Anterior cingulate cortex (tissue), 58 donors: Measurements from ENCODE around the gene DAGLA.
"Not testable (repeated sequence)": the region's sequence is repeated elsewhere in the genome, so short reads cannot be mapped to it uniquely, and the experiment has no call there.

Experiments
- DNase-seq, 58 donors: peaks; one replicate each; lab custom pipeline; 2025; lab: John Stamatoyannopoulos, UW

The DAGLA gene

DNA sequence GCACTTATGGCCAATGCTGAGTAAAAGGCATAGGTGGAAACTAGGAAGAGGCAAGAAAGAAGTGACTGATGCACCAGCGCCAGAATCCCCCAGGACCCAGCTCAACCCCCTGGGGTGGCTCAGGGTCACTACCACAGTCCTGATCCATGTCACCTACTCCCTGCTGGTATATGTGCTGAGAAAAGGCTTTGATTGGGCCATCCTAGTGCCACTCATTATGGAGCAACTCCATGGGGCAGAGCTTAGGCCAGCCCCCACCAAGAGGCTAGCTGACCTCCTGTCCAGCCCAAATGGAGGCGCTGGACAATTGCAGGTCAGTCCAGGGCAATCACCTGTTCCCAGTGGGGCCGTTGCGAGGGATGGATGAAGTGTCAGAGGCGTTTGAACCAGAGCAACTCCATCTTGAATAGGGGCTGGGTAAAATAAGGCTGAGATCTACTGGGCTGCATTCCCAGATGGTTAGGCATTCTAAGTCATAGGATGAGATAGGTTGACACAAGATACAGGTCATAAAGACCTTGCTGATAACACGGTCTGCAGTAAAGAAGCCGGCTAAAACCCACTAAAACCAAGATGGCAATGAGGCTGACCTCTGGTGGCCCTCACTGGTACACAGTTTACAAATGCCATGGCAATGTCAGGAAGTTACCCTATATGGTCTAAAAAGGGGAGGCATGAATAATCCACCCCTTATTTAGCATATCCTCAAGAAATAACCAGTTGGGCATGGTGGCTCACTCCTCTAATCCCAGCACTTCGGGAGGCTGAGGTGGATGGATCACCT lies 20.6 kb upstream of the DAGLA start:
- DNase-seq, result no peak

DNA sequence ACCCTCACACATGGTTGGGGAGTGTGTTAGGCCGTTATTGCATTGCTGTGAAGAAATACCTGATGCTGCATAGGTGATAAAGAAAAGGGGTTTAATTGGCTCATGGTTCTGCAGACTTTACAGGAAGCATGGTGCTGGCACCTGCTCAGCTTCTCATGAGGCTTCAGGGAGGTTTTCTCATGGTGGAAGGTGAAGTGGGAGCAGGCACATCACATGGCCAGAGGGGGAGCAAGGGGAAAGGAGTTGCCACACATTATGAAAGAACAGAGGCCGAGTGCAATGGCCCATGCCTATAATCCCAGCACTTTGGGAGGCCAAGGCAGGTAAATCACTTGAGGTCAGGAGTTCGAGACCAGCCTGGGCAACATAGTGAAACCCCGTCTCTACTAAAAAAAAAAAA lies 19.2 kb upstream of the DAGLA start:
- not testable (repeated sequence) for DNase-seq

DNA sequence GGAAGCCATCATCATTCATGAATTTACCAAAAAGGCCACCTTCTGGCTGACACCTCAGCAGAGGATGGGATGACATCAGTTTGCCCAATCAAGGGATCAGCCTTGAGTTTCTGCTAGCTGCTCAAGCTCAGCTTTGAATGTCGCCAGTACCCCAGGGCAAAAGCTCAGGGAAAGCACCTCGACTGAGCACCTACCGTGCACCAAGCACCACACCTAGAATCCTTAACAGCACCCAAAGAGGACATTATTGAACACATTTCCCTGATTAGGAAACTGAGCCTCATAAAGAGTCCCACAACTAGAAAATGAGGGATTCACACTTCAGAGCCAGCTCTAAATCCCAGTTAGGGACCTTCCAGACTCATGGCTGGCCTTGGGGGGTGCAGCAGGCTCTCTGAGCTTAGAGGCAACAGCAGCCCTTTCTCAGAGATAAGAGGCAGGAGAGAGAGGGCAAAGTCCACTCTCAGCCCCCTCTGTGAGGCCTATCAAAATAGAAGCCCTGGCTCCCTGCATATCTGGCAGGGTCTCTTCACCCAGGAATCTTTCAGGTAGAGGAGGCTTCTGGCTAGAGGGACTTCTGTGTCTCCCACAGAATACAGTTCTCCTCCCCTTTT lies 13.4 kb upstream of the DAGLA start:
- DNase-seq, result no peak

DNA sequence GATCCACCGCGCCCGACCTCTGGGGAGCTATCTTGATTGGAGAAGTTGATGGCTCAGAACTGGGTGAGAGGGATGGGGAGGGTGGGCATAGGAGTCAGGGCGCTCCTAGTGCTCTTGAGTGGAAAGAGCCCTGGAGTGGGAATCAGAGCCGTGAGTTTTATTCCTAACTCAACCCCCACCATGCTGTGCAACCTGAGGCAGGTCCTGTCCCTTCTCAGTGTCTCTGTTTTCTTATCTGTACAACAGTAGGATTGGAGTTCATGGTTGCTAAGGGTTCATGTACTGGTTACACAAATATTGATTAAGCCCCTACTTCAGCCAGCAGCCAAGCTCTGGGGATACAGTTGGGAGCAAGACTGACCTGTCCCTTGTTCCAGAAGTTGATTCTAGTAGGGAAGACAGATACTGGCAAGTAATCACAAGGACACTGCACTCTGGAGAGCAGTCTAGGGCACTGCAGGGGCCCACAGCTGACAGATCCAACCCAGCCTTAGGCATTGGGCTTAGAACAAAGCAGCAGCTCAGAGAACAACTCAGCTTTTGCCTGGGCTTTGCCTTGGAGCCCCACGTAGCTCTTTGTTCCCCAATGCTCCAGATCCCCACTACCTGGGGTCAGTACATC lies 12.4 kb upstream of the DAGLA start:
- DNase-seq, result no peak

DNA sequence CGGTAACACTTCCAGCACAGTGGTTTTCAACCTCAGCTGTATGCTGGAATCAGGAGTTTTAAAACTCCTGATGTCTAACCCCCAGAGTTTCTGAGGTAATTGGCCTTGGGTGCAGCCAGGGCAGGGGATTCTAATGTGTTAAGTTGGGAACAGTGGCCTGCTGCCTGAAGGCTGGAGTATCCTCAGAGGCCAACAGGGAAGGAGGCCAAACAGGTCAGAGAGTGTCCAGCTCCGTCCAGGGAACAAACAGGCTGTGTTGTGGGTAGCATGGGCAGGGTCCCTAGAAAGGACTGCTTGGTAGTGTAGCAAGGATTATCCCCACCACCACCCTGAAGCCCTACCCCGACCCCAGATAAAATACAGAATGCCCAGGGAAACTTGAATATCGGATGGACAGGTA lies 10.8 kb upstream of the DAGLA start:
- DNase-seq, result peak in 9 of 58 donors; percentile 8 to 47 (median 31)

DNA sequence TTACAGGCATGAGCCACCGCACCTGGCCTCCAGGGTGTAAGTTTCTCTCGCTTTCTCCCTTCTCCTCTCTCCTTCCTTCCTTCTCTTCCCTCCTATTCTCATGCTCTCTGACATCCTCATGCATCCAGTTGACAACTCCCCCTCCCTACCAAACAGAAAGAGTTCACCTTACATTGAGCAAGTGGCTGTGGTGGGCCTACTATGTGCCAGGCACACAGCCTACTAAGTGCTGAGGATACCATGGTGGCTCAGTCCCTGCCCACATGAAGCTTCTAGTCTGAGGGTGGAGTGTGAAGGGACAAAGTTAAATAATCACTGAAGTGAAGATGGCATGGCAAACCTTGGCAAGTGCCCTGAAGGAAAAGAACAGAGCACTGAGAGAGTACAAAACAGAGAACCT lies 9.6 kb upstream of the DAGLA start:
- DNase-seq, result no peak

DNA sequence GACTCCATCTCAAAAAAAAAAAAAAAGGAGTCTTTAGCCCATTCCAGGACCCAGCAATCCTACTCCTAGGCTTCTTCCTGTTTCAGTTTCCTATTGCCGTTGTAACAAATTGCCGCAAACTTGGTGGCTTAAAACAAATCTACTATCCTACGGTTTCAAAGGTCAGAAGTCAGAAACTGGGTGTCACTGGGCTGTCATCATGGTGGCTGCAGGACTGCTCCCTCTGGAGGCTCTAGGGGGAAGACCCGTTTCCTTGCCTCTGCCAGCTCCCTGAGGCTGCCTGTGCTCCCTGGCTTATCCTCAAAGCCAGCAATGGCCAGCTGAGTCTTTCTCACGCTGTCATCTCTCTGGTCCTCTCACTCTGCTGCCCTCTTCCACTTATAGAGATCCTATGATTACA lies 8.7 kb upstream of the DAGLA start:
- no peak for DNase-seq

DNA sequence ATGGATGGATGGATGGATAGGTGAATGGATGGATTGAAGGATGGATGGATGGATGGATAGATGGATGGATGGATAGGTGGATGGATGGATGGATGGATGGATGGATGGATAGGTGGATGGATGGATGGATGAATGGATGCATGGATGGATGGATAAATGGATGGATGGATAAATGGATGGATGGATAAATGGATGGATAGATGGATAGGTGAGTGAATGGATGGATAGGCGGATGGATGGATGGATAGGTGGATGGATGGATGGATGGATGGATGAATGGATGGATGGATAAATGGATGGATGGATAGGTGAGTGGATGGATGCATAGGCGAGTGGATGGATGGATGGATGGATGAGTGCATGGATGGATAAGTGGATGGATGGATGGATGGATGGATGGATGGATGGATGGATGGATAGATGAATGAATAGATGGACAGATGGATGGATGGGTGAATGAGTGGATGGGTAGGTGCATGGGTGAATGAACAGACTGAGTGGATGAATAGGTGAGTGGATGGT lies 6.2 kb upstream of the DAGLA start:
- DNase-seq, result not testable (repeated sequence)

DNA sequence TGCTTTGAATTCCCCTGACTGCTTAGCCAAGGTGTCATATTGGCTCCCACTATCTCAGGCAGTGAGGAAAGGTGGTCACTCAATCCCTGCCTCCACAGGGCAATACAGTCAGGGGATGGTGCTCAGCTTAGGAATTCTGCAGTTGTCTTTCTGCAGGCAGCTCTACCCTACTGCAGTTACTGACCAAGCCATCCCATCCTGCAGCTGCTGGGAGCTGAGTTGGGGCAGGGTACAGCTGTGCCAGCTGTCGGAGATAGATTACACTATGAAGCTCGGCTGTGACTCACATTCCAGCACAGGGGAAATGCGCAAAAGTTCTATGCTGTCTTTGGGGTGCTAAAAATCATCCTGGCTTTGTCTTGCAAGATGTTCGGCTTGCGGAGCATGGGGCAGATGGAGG lies 4.4 kb upstream of the DAGLA start:
- DNase-seq, result no peak

DNA sequence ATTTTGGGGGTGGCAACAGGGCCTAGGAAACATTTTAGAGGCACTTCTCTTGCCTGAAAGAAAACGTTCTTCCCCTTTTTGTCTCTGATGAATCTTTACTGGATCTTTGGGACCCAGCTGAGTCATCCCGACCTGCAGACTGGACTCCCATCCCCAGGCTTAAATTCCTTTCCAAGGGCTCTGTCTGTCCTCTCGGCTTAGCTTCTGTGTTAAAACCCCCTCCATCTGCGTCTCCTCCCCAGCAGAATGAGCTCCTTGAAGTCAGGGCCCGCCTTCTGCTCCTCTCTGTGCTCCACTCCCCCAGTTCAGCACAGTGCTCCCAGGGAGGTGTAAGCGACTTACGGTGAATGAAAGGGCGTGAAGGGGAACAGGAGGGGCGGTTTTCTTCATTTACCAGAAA lies 895 bp upstream of the DAGLA start:
- peak in 1 of 58 donors; percentile 19 for DNase-seq

DNA sequence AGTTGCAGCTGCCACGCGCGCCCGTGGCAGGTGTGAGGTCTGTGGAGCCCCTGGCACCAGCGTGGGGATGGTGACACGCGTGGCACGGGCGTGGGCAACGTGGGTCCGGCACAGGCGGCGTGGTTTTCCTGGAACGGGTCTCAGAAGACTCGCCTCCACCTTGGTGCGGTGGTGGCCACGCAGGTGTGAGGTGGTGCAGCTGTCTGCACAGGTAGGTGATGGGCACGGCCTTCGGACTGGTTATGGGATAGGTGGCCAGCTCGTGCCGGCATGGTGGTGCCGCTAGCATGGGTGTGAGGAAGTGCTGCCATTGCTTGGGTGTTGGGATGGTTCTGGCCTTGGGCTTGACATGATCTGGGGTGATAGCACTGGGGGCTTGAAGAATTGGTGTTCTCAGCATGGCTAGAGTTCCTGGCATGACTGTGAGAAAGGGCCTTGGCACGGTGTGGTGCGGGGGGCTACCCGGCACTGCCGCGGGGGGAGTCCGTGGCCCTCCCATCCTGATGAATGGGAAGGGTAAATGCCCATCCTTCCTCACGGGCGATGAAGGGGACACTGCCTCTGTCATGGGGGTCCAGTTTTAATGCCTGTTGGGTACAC lies 531 bp downstream of the DAGLA start:
- DNase-seq, result no peak

DNA sequence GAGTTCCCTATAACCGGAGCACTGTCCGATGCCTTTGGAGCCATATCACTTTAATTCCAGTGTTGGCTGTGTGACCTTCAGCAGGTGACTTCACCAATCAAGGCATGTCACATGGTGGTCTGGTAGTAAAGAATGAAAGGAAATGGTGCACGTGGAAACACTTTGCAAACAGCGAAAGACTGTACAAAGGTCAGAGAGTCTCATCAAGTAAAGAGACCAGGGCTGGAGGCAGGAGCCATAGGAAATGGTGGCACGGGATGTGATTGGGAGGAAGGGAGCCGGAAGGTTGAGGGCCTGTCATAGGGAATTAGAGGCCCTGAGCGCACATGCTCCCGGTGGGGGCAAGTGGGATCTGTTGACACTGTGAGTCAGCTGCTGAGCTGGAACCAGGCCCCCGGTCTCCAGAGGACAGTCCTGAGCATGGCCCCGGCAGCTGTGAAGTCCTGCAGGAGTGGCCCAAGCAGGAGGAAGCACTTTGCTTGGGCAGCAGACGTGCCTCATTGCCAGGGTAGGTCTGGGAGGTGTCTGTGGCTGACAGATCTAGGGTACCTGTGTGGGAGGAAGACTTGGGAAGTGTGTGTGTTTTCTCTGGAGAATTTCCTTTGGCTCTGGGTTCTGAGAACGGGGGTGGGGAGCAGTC lies 2.0 kb downstream of the DAGLA start:
- DNase-seq, result no peak

DNA sequence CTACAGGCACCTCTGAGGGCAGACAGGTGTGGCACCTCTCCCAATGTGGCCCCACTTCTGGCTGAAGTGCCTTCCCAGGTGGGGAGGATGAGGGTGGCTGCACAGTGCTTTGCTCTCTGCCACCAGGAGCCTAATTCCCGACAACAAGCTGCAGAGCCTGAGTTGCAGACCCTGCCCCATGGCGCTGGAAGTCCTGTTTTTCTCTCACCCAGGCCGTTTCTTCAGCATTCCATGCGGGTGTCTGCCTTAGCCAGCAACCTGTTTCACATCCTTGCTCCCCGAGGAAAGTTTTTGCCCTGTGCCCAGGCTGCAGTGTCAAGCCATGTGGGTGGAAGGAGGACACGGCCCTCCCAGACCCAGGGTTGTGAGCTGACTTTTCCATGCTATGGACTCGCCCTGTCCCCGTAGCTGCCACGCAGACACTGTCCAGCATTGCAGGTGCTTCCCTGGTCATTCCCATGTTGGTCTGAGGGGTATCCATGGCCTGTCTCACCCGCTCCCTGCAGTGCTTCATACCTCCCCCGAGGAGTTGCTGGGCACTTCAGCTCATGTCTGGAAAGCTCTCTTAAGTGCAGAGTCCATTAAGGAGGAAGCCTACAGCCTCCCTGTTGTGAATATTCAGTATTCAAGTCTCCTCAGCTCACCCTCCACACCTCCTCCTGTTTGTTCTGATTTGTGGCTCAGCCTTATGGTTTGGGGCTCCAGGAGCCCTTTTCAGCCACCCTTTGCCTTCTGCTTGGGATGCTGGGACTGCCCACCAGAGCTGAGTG lies 2.9 kb downstream of the DAGLA start:
- DNase-seq, result no peak

DNA sequence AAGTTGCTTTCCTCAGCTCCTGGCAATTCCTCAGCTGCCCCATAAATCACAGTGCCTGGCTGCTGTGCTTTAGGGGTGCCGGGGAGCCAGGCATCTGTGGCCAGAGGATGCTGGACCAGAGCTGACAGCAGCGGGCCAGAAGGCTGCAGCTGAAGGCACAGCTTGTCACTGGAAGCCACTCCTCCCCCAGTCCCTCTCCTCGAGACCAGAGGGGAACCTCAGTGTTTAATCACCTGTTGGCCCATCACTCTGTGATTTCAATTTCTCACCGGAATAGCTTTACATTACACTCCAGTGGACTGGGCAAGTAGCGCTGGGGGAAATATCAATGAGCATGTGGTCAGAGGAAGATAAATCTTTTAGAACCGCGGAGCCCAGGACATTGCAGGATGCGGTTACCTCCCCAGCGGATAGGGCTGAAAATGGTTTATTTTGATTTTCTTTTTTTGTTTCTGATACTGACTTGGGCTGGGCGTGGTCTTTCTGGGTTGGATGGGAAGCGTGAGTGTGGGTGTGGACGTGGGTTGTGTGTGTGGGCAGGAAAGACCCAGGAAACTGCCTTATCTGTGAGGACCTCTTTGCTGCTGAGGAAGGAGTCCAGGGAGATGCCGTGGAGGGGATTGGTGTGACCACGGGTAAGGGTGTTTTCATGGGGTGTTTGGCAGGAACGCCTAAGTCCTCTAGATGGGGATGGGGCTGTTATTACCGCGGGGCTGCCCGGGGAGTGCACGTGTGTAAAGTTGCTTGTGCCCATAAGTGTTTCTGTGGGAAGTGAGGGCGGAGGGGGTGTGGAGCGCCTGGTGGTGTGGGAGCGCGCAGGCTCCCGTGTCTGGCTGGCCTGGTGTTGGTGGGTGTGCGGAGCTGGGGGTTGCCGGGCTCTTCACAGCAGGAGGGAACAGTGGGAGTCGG lies 4.0 kb downstream of the DAGLA start:
- DNase-seq, result no peak

DNA sequence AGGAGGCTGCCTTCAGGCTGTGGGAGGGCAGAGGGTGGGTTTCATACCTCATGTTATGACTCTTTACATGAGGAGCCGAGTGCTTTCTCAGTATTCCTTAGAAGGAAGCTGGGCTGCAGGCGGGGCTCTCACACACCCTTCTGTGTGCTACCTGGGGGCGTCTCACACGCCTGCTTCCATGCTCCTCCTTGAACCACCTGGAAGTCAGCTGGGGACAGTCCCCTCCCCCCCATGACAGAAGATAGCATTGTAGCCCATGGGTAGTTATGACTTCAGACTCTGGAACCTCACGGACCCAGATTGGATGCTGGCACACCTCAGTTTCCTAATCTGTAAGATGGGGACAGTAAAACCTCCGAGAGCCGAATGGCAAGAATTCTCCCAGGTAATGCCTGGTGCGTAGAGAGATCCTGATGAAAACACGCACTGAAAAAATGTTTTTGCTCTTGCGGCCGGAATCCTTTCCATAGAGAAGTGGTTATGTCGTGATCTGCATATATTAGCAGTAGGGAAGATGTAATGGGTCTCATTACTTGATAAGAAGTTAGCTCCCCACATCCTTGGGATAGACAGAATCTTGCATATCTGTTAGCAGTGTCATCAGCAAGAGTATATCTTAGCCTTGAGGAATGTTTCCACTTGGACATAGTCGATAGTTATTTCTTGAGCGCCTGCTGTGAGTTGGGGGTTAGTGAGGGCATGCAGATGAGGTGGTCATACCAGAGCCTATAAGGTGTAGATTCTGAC lies 4.9 kb downstream of the DAGLA start:
- DNase-seq, result no peak

DNA sequence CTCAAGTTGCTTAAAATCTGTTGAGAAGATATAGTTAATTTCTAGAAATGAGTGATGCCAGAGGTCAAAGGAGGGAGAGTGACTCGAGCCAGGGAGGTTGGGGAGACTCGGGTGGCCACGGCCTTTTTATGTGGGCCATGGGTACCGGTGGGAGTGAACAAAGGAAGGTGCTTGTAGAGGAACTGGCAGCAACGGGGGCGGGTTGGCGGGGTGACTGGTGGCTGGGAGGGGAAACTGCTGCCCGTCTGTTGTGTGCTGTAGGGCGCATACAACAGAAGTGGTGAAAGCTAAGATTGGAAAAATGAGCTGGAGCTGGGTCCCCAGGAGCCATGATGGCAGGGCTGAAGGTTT lies 5.4 kb downstream of the DAGLA start:
- DNase-seq, result no peak

DNA sequence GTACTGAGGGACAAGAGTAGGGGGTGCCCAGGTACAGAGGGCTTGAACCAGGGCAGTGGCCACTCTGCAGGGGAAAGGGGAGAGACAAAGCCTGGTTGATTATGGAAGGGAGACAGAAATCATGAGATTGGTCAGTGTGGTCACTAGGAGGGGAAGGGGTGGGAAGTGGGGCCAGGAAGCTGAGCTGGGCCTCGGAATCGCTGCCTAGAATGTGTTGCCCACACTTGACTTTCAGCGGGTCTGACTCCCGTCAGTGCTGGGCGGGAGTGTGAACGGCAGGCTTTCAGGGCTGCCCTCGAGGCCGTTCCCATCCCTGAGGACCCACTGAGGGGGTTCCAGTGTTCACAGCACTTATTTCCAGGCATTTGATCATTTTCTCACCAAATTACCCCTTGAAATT lies 5.9 kb downstream of the DAGLA start:
- no peak for DNase-seq

DNA sequence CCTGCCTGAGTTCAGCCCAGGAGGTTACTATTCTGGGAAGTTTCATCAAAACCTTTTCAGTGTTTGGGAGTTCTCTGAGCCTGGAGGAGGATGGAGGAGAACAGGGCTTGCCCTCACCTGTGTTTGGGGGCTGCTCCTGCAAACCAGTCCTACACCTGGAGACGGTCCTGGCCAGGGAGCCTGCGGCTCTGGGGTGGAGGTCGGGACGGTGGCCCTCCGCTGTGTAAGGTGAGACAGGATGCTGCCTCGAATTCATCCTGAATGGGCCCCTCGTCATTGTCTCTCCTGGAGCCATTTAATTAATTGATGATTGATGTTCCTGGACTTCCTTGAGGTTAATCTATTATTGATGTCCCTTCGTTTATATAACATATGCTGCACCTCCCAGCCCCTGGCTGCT lies 6.3 kb downstream of the DAGLA start:
- DNase-seq, result no peak
